Mesenchymal stem cell (in vitro differentiated cells and primary cell): ENCODE data around the gene ZNF814.
"Not testable (repeated sequence)": the region's sequence is repeated elsewhere in the genome, so short reads cannot be mapped to it uniquely, and the experiment has no call there.

Experiments used
- DNase-seq: peaks from one replicate; pipeline ENCODE4 v3.0.0-alpha.2; 2013
- H2AFZ ChIP-seq: one replicate; pipeline ENCODE4 v1.6.1; 2013; ENCODE audit warnings: low read depth, mild to moderate bottlenecking, control low read depth, inconsistent platforms, low read length, moderate library complexity
- H2AK5ac ChIP-seq: 2 replicates; pipeline ENCODE4 v1.6.1; 2013; ENCODE audit warnings: low read length, moderate library complexity, mild to moderate bottlenecking, inconsistent platforms; ENCODE audit not compliant: severe bottlenecking
- H2BK120ac ChIP-seq: one replicate; pipeline ENCODE4 v1.6.1; 2013; ENCODE audit warnings: low read depth, mild to moderate bottlenecking, inconsistent platforms, low read length, moderate library complexity
- H2BK12ac ChIP-seq, 2 experiments: one replicate each; pipeline ENCODE4 v1.6.1; 2013; ENCODE audit warnings: inconsistent platforms in 2 of 2, low read length in 2 of 2, mild to moderate bottlenecking in 2 of 2, moderate library complexity in 2 of 2, control low read depth in 1 of 2
- H2BK15ac ChIP-seq: one replicate; pipeline ENCODE4 v1.6.1; 2013; ENCODE audit warnings: mild to moderate bottlenecking, low read depth, inconsistent platforms; ENCODE audit not compliant: poor library complexity, severe bottlenecking
- H2BK5ac ChIP-seq: 2 replicates; pipeline ENCODE4 v1.6.1; 2013; ENCODE audit warnings: low read depth, mild to moderate bottlenecking, low read length, control low read depth, inconsistent platforms; ENCODE audit not compliant: poor library complexity, severe bottlenecking
- H3K14ac ChIP-seq, 2 experiments: one replicate each; pipeline ENCODE4 v1.6.1; 2013; ENCODE audit warnings: inconsistent platforms in 2 of 2, low read length in 2 of 2, control low read depth in 1 of 2, mild to moderate bottlenecking in 1 of 2, moderate library complexity in 1 of 2
- H3K18ac ChIP-seq, 2 experiments: one replicate each; pipeline ENCODE4 v1.6.1; 2013; ENCODE audit warnings: inconsistent platforms in 2 of 2, low read length in 2 of 2, control low read depth in 1 of 2, low read depth in 1 of 2, mild to moderate bottlenecking in 1 of 2
- H3K23ac ChIP-seq, 2 experiments: one replicate each; pipeline ENCODE4 v1.6.1; 2013; ENCODE audit warnings: inconsistent platforms in 2 of 2, low read length in 2 of 2, mild to moderate bottlenecking in 2 of 2, moderate library complexity in 2 of 2, control low read depth in 1 of 2
- H3K27ac ChIP-seq: 2 replicates; pipeline ENCODE4 v1.5.1; 2013; ENCODE audit warnings: mild to moderate bottlenecking, moderate library complexity, low read length, control low read depth, inconsistent platforms; ENCODE audit not compliant: poor library complexity, severe bottlenecking
- H3K27me3 ChIP-seq, 2 experiments: 2 replicates each; pipeline versions ENCODE4 v1.6.1 to v1.7.0; 2013; ENCODE audit warnings: low read length in 2 of 2, mild to moderate bottlenecking in 2 of 2, moderate library complexity in 2 of 2, control low read depth in 1 of 2, inconsistent platforms in 1 of 2; ENCODE audit not compliant: control insufficient read depth in 1 of 2, insufficient read depth in 1 of 2
- H3K36me3 ChIP-seq, 2 experiments: 2 replicates each; pipeline versions ENCODE4 v1.6.1 to v1.7.0; 2013; ENCODE audit warnings: low read length in 2 of 2, control low read depth in 1 of 2, inconsistent platforms in 1 of 2, low read depth in 1 of 2, mild to moderate bottlenecking in 1 of 2; ENCODE audit not compliant: insufficient read depth in 2 of 2, control insufficient read depth in 1 of 2
- H3K4ac ChIP-seq, 2 experiments: one replicate each; pipeline ENCODE4 v1.6.1; 2013; ENCODE audit warnings: inconsistent platforms in 2 of 2, low read length in 2 of 2, mild to moderate bottlenecking in 2 of 2, moderate library complexity in 2 of 2, control low read depth in 1 of 2, low read depth in 1 of 2
- H3K4me1 ChIP-seq: 2 replicates; pipeline ENCODE4 v1.6.1; 2013; ENCODE audit warnings: low read depth, low read length, control low read depth; ENCODE audit not compliant: control insufficient read depth, insufficient read depth
- H3K4me2 ChIP-seq: 2 replicates; pipeline ENCODE4 v1.6.1; 2013; ENCODE audit warnings: low read length, mild to moderate bottlenecking, inconsistent platforms; ENCODE audit not compliant: poor library complexity, severe bottlenecking
- H3K4me3 ChIP-seq, 2 experiments: 2 replicates each; pipeline versions ENCODE4 v1.5.1 to v1.7.0; 2013; ENCODE audit warnings: low read length in 2 of 2, mild to moderate bottlenecking in 2 of 2, control low read depth in 1 of 2, low read depth in 1 of 2; ENCODE audit not compliant: insufficient read depth in 1 of 2
- H3K79me1 ChIP-seq: replicated peaks from 2 replicates; pipeline ENCODE4 v1.6.1; 2013; ENCODE audit warnings: mild to moderate bottlenecking, control low read depth, low read length, inconsistent platforms; ENCODE audit not compliant: poor library complexity, severe bottlenecking
- H3K9ac ChIP-seq: 2 replicates; pipeline ENCODE4 v1.7.0; 2013; ENCODE audit warnings: mild to moderate bottlenecking, low read length, moderate library complexity
- H3K9me3 ChIP-seq: 2 replicates; pipeline ENCODE4 v1.7.0; 2013; ENCODE audit warnings: mild to moderate bottlenecking, low read length; ENCODE audit not compliant: control insufficient read depth
- H4K8ac ChIP-seq: one replicate; pipeline ENCODE4 v1.6.1; 2013; ENCODE audit warnings: inconsistent platforms, mild to moderate bottlenecking, low read length, moderate library complexity
- H4K91ac ChIP-seq: one replicate; pipeline ENCODE4 v1.6.1; 2013; ENCODE audit warnings: mild to moderate bottlenecking, low read length, inconsistent platforms
- WGBS: methylation state at CpG from one replicate; pipeline ENCODE4 v1.1.7; 2013; ENCODE audit warnings: mixed read lengths; 5-methylcytosine and 5-hydroxymethylcytosine counted together

ZNF814 gene

GRCh38 chr19:57810410-57811295 is 78.2 kb downstream of the ZNF814 start:
- DNase-seq, H3K9me3 ChIP-seq, H3K4me3 ChIP-seq, H3K27me3 ChIP-seq, H2BK12ac ChIP-seq, H2AK5ac ChIP-seq, H2BK15ac ChIP-seq, H4K91ac ChIP-seq, H3K9ac ChIP-seq, H3K27ac ChIP-seq, H3K23ac ChIP-seq, H4K8ac ChIP-seq, H3K4ac ChIP-seq, H3K14ac ChIP-seq, H3K4me2 ChIP-seq, H2BK120ac ChIP-seq, H2AFZ ChIP-seq, H2BK5ac ChIP-seq, H3K18ac ChIP-seq: not testable (repeated sequence)
- H3K79me1 ChIP-seq, result peaks cover 34% of the 10 kb centered on the region
- 73% methylated on average over 15 of the region's 17 CpGs for WGBS
- H3K4me1 ChIP-seq, result peaks cover 12% of the 10 kb centered on the region
- peaks cover 28 to 36% of the 10 kb centered on the region in 2 experiments for H3K36me3 ChIP-seq

DNA sequence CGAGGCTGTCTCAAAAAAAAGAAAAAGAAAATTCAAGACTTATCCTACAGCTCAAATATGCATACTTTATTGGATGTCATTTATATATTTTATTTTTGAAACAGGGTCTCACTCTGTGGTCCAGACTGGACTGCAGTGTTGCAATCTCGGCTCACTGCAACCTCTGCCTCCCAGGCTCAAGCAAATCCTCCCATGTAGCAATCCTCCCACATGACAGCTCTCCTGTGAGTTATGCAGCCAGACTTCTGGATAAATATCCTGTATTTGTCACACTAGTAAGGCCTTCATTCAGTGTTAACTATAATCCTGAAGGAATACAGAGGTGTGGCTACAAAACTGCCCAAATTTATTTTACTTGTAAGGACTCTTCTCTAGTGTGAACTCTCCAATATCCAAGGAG is 81.3 kb downstream of the ZNF814 start:
- Histone ChIP-seq H3K4me3 (no peak overlapping the region), H2BK120ac (no peak overlapping the region), H2BK12ac (no peak overlapping the region), H2AK5ac (no peak overlapping the region), H2BK15ac (no peak overlapping the region), H2BK5ac (no peak overlapping the region), H3K23ac (no peak overlapping the region), H3K79me1 (peaks cover 23% of the 10 kb centered on the region), H3K4me2 (no peak overlapping the region), H3K9me3 (no peaks in the 10 kb centered on the region), H3K14ac (no peak overlapping the region), H4K91ac (no peak overlapping the region), H3K27ac (no peak overlapping the region), H3K18ac (no peak overlapping the region), H3K27me3 (no peaks in the 10 kb centered on the region), H3K9ac (no peak overlapping the region), H3K36me3 (peaks cover 23 to 37% of the 10 kb centered on the region in 2 experiments), H2AFZ (no peak overlapping the region), H4K8ac (no peak overlapping the region), H3K4me1 (peaks cover 8% of the 10 kb centered on the region), H3K4ac (no peak overlapping the region)
- peak; percentile 43 for DNase-seq
- 100% methylated on average over 1 of the region's 2 CpGs for WGBS

GRCh38 chr19:57803594-57804325 is 85.1 kb downstream of the ZNF814 start:
- Histone ChIP-seq H3K79me1 (peaks cover 29% of the 10 kb centered on the region), H3K9me3 (no peaks in the 10 kb centered on the region), H4K91ac (peak overlapping the region; percentile 95), H3K36me3 (peaks cover 15 to 24% of the 10 kb centered on the region in 2 experiments), H3K18ac (peak overlapping the region; percentile 98 to 99), H3K27ac (peak overlapping the region; percentile 100), H3K4me2 (peak overlapping the region; percentile 92), H2BK120ac (peak overlapping the region; percentile 98), H2BK15ac (peak overlapping the region; percentile 100), H4K8ac (peak overlapping the region; percentile 96), H2BK12ac (peak overlapping the region in 1 of 2 experiments; percentile 63), H3K9ac (peak overlapping the region; percentile 90), H3K4me3 (peak overlapping the region; percentile 71 to 79), H2AFZ (no peak overlapping the region), H3K14ac (peak overlapping the region in 1 of 2 experiments; percentile 71), H2AK5ac (peak overlapping the region; percentile 97), H3K4me1 (peaks cover 9% of the 10 kb centered on the region), H2BK5ac (peak overlapping the region; percentile 99), H3K4ac (peak overlapping the region; percentile 94 to 95), H3K23ac (peak overlapping the region in 1 of 2 experiments; percentile 60), H3K27me3 (no peaks in the 10 kb centered on the region)
- peak; percentile 86 for DNase-seq
- 0% methylated on average over 18 of the region's 19 CpGs for WGBS

DNA sequence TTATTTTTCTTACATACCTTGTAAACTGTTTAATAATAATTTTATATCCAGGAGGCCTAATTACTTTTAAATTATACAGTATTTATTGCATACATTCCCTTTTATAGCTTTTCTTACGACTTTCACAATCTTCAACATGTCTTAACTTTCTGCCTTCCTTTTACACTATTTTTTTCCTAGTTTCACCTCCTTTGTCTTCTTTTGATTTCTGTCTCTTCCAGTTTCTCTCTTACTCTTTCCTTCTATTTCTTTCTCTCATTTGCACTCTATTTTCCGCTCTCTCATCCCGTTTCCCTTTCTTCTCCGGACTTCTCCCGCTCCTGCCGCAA is 85.6 kb downstream of the ZNF814 start:
- H3K18ac ChIP-seq, result no peak overlapping the region

More for the DNA sequence above, 85.6 kb downstream of the ZNF814 start:
- H3K4me3 ChIP-seq, result peak overlapping the region; percentile 71 to 79
- H3K23ac ChIP-seq, result no peak overlapping the region
- no peak overlapping the region for H2BK12ac ChIP-seq
- peaks cover 15 to 21% of the 10 kb centered on the region in 2 experiments for H3K36me3 ChIP-seq
- DNase-seq, result no peak
- peak overlapping the region; percentile 100 for H3K27ac ChIP-seq
- H2AK5ac ChIP-seq, result no peak overlapping the region
- H3K27me3 ChIP-seq, result no peaks in the 10 kb centered on the region
- H2AFZ ChIP-seq, result no peak overlapping the region
- no peak overlapping the region for H3K14ac ChIP-seq
- peak overlapping the region; percentile 90 for H3K9ac ChIP-seq
- peak overlapping the region; percentile 92 for H3K4me2 ChIP-seq
- H4K91ac ChIP-seq, result no peak overlapping the region
- H3K9me3 ChIP-seq, result no peaks in the 10 kb centered on the region
- 3% methylated on average over 6 of the region's 6 CpGs for WGBS
- no peak overlapping the region for H2BK15ac ChIP-seq
- H3K4me1 ChIP-seq, result peaks cover 9% of the 10 kb centered on the region
- H2BK120ac ChIP-seq, result peak overlapping the region; percentile 98
- no peak overlapping the region for H3K4ac ChIP-seq
- peak overlapping the region; percentile 99 for H2BK5ac ChIP-seq
- H3K79me1 ChIP-seq, result peaks cover 28% of the 10 kb centered on the region
- H4K8ac ChIP-seq, result no peak overlapping the region
